Measurements from ENCODE around the gene CAND2. TPM values are rescaled to one million over a fixed set of nuclear protein-coding genes. Genes with fewer than 3 reads are reported as not detected.

The CAND2 gene
- total RNA-seq = 10 to 100 TPM; 11.5 to 29.9 (median 19.4) TPM

DNA sequence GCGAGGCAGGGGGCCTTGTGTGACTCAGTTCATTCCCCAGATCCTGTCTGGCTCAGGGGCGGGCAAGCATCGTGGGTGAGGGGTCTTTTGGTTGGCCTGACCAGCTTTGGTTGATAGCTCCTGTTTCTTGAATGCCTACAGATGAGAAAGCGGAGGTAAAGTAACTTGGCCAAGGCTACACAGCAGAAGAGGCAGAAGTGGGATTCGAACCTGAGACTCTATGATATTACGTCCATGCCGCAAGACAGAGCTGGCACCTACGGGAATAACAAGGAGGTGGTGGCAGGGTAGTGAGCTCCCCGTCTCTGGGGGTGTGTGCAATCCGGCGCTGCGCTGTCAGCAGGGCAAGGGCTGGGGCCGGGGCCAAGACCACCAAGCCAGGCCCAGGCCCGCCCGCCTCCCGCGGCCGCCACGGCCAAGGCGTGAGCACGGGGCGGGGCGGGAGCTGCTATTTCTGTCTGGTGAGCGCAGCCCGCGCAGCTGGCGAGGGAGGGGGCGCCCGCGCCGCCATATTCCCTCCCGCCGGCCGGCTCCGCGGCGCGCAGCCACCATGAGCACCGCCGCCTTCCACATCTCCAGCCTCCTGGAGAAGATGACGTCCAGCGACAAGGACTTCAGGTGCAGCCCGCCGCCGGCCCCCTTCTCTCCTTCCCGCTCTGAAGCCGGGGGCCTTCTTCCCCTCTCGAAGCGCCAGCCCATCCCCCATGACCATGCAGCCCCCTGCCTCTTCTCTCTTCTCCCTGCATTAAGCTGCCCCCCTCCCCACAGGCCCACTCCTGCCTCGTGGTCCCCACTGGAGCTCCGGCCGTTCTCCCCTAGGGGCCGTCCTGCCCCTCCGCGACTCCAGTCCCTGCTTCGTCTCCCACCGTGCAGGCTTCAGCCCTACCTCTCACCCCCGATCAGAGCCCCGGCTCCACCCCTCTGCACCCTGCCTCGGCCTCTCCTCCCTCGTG is at the start of gene CAND2:
Gene CAND2, plus strand, starts transcription at position 510 of the 953 bp plus-strand sequence. Its CDS starts 41 bp downstream, at position 551.
- peak within 1 kb of the TSS; percentile 83 to 93 (median 92) for H3K27ac ChIP-seq

DNA sequence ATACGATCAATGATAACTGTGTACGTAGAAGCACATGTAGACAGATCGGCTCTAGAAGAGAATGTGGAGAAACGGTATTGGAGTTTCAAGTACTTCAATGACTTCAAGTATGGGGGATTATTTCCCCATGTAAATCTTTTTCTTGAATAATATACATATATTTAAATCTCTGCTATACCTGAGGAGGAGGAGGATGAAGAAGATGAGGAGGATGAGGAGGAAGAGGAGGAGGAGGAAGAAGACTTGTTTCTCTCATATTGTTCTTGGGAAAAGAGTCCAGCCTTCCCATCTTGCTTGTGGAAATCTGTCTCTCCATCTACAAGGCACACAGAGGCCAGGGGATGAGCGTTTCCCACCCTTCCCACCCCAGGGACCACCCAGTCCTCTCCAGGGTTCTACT is 48.0 kb upstream of the CAND2 start:
- TF ChIP-seq POLR2AphosphoS5 (IDR thresholded peaks at IDR 0.05) = no peak
- TF ChIP-seq CTCF (IDR thresholded peaks at IDR 0.05) = no peak
- TF ChIP-seq EP300 (IDR thresholded peaks at IDR 0.05) = no peak
- TF ChIP-seq POLR2A (IDR thresholded peaks at IDR 0.05) = no peak
- ATAC-seq = no peak
- no peak overlapping the region for H3K27ac ChIP-seq
- H3K4me1 ChIP-seq = peaks cover 0 to 13% (median 6%) of the 10 kb centered on the region in 3 donors
- 94 to 96% methylated on average over 4 to 5 of the region's 5 CpGs for WGBS, 2 donors (ENCODE audit: low coverage in 1 of 2)
- no peaks in the 10 kb centered on the region for H3K27me3 ChIP-seq
- no peaks in the 10 kb centered on the region for H3K9me3 ChIP-seq
- no peaks in the 10 kb centered on the region for H3K36me3 ChIP-seq
- H3K4me3 ChIP-seq = no peak overlapping the region

More for the DNA sequence above, at the start of gene CAND2:
- WGBS, 2 donors (ENCODE audit: low coverage in 1 of 2) = 2 to 9% methylated on average over 11 to 30 of the region's 61 CpGs
- Histone ChIP-seq H3K4me3 (peak within 1 kb of the TSS; percentile 73 to 75), H3K36me3 (no peaks in the 10 kb centered on the region), H3K27me3 (no peaks in the 10 kb centered on the region), H3K4me1 (peaks cover 0 to 35% (median 5%) of the 10 kb centered on the region in 3 donors), H3K9me3 (no peaks in the 10 kb centered on the region)
- TF ChIP-seq EP300 (IDR thresholded peaks at IDR 0.05) = no peak
- peak; percentile 48 for TF ChIP-seq POLR2AphosphoS5 (IDR thresholded peaks at IDR 0.05)
- TF ChIP-seq POLR2A (IDR thresholded peaks at IDR 0.05) = peak; percentile 55 to 56
- peak in 1 of 4 experiments; percentile 24 for TF ChIP-seq CTCF (IDR thresholded peaks at IDR 0.05)
- peak; percentile 92 for ATAC-seq

DNA sequence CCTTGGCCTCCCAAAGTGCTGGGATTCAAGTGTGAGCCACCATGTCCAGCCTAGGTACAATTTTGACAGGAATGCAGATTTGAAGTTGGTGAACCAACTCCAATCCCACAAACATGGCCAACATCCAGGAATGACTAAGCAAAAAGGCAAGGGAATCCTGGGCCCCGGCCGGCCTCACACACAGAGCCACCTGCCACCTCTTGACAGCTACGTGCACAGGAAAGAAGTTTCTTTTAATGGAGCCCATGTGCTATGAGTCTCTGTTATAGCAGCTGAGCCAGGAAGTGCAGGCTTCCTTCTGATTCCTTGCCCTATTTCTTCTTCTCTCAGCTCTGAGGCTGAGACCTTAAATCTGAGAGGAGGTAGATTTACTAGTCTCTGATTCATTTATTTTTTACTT is 46.3 kb upstream of the CAND2 start:
- TF ChIP-seq EP300 (IDR thresholded peaks at IDR 0.05) = no peak
- TF ChIP-seq POLR2A (IDR thresholded peaks at IDR 0.05) = no peak
- TF ChIP-seq POLR2AphosphoS5 (IDR thresholded peaks at IDR 0.05) = no peak
- no peak for TF ChIP-seq CTCF (IDR thresholded peaks at IDR 0.05)
- peaks cover 0 to 13% (median 6%) of the 10 kb centered on the region in 3 donors for H3K4me1 ChIP-seq
- H3K27me3 ChIP-seq = no peaks in the 10 kb centered on the region
- no peaks in the 10 kb centered on the region for H3K9me3 ChIP-seq
- ATAC-seq = peak; percentile 69
- H3K27ac ChIP-seq = peak overlapping the region in 3 of 4 donors; percentile 13 to 51 (median 43)
- H3K4me3 ChIP-seq = no peak overlapping the region
- WGBS, 2 donors (ENCODE audit: low coverage in 1 of 2) = 4% methylated on average over 3 of the region's 3 CpGs; no CpG with 5 or more reads in 1 of the 2 donors
- H3K36me3 ChIP-seq = no peaks in the 10 kb centered on the region

GRCh38 chr3:12750658-12751071 is 45.8 kb upstream of the CAND2 start:
- WGBS, 2 donors (ENCODE audit: low coverage in 1 of 2) = 28 to 52% methylated on average over 3 to 4 of the region's 4 CpGs
- peak; percentile 40 for ATAC-seq
- Histone ChIP-seq H3K9me3 (no peaks in the 10 kb centered on the region), H3K4me1 (peaks cover 0 to 13% (median 6%) of the 10 kb centered on the region in 3 donors), H3K27ac (peak overlapping the region in 3 of 4 donors; percentile 13 to 51 (median 43)), H3K27me3 (no peaks in the 10 kb centered on the region), H3K4me3 (no peak overlapping the region), H3K36me3 (no peaks in the 10 kb centered on the region)
- TF ChIP-seq CTCF (IDR thresholded peaks at IDR 0.05) (no peak), POLR2A (IDR thresholded peaks at IDR 0.05) (no peak), EP300 (IDR thresholded peaks at IDR 0.05) (no peak), POLR2AphosphoS5 (IDR thresholded peaks at IDR 0.05) (no peak)

Data from gastroesophageal sphincter (tissue), 4 donors.